ENCODE measurements around the gene KDSR.

Gene KDSR

DNA sequence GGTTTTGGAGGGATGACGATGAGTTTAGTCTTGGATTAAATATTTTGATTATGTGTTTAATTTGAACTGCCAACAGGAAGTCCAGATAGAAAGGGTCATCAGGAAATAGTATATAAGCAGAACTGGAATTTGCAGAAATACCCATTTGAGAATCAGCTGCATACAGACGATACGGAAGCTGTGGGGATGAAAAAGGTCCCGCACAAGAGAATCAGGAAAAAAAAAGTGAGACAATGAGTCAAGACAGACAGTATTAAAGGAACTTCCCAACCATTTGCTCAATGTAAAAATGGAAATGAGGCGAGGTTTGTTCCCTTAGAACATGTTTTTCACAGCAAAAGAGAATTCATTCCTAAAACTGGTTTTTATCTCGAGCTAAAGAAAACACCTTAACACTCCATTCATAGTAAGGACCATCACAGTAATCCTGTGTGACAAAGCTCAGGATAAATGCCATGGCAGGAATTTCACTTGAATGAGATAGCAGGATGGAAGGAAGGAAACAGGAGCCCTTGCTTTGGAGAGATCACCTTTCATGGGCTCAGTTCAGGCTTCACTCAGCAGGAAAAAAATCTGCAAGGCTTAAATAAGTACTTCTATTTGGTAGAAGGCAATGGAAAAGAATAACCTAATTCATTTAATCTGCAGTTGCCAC is 76.7 kb downstream of the KDSR start:
- 86% methylated on average over 6 of the region's 6 CpGs for WGBS
- no peaks in the 10 kb centered on the region for H3K9me3 ChIP-seq (ENCODE audit: insufficient read depth, low read depth, low read length)
- H3K36me3 ChIP-seq (ENCODE audit: insufficient read depth, low read length), result no peaks in the 10 kb centered on the region

GRCh38 chr18:63288311-63288710 is 78.7 kb downstream of the KDSR start:
- Histone ChIP-seq H3K36me3 (ENCODE audit: insufficient read depth, low read length) (no peaks in the 10 kb centered on the region), H3K4me1 (ENCODE audit: insufficient read depth, low read length) (0 out of 2 replicates have a peak, but pooled peaks cover 3% of the 10 kb centered on the region), H3K9ac (ENCODE audit: low read depth, low read length) (no peak overlapping the region), H3K4me3 (ENCODE audit: low read length) (no peak overlapping the region), H3K27ac (ENCODE audit: low read depth, low read length) (no peak overlapping the region), H3K27me3 (ENCODE audit: insufficient read depth, low read length) (no peaks in the 10 kb centered on the region), H3K9me3 (ENCODE audit: insufficient read depth, low read depth, low read length) (no peaks in the 10 kb centered on the region)
- 87% methylated on average over 2 of the region's 2 CpGs for WGBS

More for the DNA sequence above, 76.7 kb downstream of the KDSR start:
- Histone ChIP-seq H3K27ac (ENCODE audit: low read depth, low read length) (no peak overlapping the region), H3K27me3 (ENCODE audit: insufficient read depth, low read length) (no peaks in the 10 kb centered on the region), H3K9ac (ENCODE audit: low read depth, low read length) (no peak overlapping the region), H3K4me1 (ENCODE audit: insufficient read depth, low read length) (0 out of 2 replicates have a peak, but pooled peaks cover 3% of the 10 kb centered on the region), H3K4me3 (ENCODE audit: low read length) (no peak overlapping the region)

GRCh38 chr18:63287691-63288220 is 79.2 kb downstream of the KDSR start:
- Histone ChIP-seq H3K27me3 (ENCODE audit: insufficient read depth, low read length) (no peaks in the 10 kb centered on the region), H3K4me3 (ENCODE audit: low read length) (no peak overlapping the region), H3K9me3 (ENCODE audit: insufficient read depth, low read depth, low read length) (no peaks in the 10 kb centered on the region), H3K9ac (ENCODE audit: low read depth, low read length) (no peak overlapping the region), H3K4me1 (ENCODE audit: insufficient read depth, low read length) (0 out of 2 replicates have a peak, but pooled peaks cover 3% of the 10 kb centered on the region), H3K36me3 (ENCODE audit: insufficient read depth, low read length) (no peaks in the 10 kb centered on the region), H3K27ac (ENCODE audit: low read depth, low read length) (no peak overlapping the region)
- 92% methylated on average over 1 of the region's 1 CpG for WGBS

- Histone ChIP-seq H3K27me3 (ENCODE audit: insufficient read depth, low read length) (no peaks in the 10 kb centered on the region), H3K4me3 (ENCODE audit: low read length) (no peak overlapping the region), H3K27ac (ENCODE audit: low read depth, low read length) (no peak overlapping the region), H3K9me3 (ENCODE audit: insufficient read depth, low read depth, low read length) (no peaks in the 10 kb centered on the region), H3K4me1 (ENCODE audit: insufficient read depth, low read length) (0 out of 2 replicates have a peak, but pooled peaks cover 3% of the 10 kb centered on the region), H3K36me3 (ENCODE audit: insufficient read depth, low read length) (no peaks in the 10 kb centered on the region), H3K9ac (ENCODE audit: low read depth, low read length) (no peak overlapping the region)
- WGBS, result 94% methylated on average over 4 of the region's 4 CpGs
These were observed 80.1 kb downstream of the KDSR start for GRCh38 chr18:63286926-63287325.

GRCh38 chr18:63284827-63285733 is 81.9 kb downstream of the KDSR start:
- no peaks in the 10 kb centered on the region for H3K4me1 ChIP-seq (ENCODE audit: insufficient read depth, low read length)
- no peak overlapping the region for H3K9ac ChIP-seq (ENCODE audit: low read depth, low read length)
- H3K4me3 ChIP-seq (ENCODE audit: low read length), result no peak overlapping the region
- 85% methylated on average over 14 of the region's 14 CpGs for WGBS
- H3K27me3 ChIP-seq (ENCODE audit: insufficient read depth, low read length), result no peaks in the 10 kb centered on the region
- no peaks in the 10 kb centered on the region for H3K9me3 ChIP-seq (ENCODE audit: insufficient read depth, low read depth, low read length)
- no peak overlapping the region for H3K27ac ChIP-seq (ENCODE audit: low read depth, low read length)
- H3K36me3 ChIP-seq (ENCODE audit: insufficient read depth, low read length), result no peaks in the 10 kb centered on the region

DNA sequence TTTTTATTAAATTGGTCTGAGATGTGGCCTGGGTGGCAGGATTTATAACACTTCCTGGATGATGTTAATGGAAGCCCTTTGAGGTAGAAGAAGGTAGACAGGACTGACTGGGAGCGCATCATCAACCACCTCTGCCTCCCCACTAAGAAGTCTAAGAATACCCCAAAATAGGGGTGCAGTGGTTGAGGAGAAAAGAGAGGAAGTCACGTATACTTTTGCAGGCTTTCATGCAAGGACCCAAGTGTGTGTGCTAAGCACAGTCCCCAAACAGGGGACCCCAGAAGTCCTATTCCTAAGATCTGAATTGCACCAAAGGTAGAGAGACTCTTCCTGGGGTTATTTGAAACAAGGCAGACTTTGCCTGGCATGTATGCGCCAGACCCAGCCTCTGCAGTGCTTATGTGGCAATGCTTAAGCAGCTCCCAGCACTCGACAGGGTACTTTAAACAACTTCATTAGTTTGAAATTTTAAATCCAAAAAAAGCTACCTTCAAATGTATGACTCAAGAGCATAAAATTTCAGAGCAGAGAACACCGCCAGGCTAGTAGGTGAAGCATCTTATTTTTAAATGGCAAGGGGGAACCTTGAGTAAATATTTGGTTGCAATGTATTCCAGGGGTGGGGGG is 82.7 kb downstream of the KDSR start:
- 91% methylated on average over 4 of the region's 5 CpGs for WGBS
- H3K27ac ChIP-seq (ENCODE audit: low read depth, low read length), result no peak overlapping the region
- H3K4me3 ChIP-seq (ENCODE audit: low read length), result no peak overlapping the region
- no peaks in the 10 kb centered on the region for H3K36me3 ChIP-seq (ENCODE audit: insufficient read depth, low read length)
- H3K4me1 ChIP-seq (ENCODE audit: insufficient read depth, low read length), result no peaks in the 10 kb centered on the region
- H3K9me3 ChIP-seq (ENCODE audit: insufficient read depth, low read depth, low read length), result no peaks in the 10 kb centered on the region
- no peak overlapping the region for H3K9ac ChIP-seq (ENCODE audit: low read depth, low read length)
- no peaks in the 10 kb centered on the region for H3K27me3 ChIP-seq (ENCODE audit: insufficient read depth, low read length)

DNA sequence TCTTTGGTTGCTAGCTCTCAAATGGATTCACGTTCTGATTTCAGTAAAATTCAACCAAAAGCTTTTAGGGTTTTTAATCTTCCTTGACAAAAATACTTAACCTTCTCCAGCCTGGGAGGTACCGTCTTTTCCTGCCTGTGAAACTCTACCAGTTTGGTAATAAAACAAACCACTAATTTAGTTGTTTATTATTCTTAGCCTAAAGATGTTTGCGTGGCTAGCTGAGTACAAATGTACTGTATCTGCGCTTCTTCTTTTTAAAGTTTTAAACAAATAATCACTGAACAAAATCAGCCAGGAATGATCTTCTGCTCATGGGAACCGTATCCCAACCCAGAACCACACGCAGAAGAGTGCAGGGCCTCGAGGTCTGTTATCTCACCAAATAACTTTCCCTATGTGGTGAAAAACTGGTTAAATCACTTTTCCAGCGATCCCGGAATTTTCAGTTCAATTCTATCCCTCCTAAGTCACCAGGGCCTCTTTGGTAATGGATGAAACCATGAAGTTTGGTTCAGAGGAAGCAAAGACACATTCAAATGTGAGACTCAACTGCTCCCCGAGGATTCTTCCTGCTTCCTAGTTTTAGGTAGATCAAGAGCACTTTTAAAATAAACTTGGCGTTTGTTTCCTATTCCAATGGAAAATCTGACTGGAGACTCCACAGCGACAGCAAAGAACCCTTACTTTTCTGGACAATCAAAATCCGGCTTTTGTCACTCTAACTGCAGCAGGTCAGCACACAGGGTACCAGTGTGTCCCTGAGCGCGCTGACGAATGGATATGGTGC is 83.5 kb downstream of the KDSR start:
- Histone ChIP-seq H3K9me3 (ENCODE audit: insufficient read depth, low read depth, low read length) (no peaks in the 10 kb centered on the region), H3K36me3 (ENCODE audit: insufficient read depth, low read length) (no peaks in the 10 kb centered on the region), H3K4me1 (ENCODE audit: insufficient read depth, low read length) (no peaks in the 10 kb centered on the region), H3K4me3 (ENCODE audit: low read length) (no peak overlapping the region), H3K27me3 (ENCODE audit: insufficient read depth, low read length) (no peaks in the 10 kb centered on the region), H3K27ac (ENCODE audit: low read depth, low read length) (no peak overlapping the region), H3K9ac (ENCODE audit: low read depth, low read length) (no peak overlapping the region)
- 96% methylated on average over 16 of the region's 16 CpGs for WGBS

DNA sequence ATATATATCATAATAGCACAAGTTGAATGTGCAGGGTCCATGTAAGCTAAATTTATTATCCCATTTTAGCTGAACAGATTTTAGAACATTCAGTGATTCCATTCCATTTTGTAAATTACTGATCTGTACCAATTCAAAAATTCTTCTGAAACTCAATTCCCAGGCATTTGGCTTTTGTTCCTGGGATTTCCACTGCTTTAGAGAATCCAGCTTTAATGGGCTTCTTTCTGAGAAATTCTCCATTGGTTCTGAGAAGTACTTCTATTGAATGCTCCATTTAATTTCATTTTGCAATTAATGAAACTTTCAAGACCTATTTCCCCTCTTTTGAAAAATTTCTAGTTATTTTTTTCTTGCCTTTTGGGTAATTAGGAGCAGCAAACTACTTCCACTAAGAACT is 84.2 kb downstream of the KDSR start:
- H3K36me3 ChIP-seq (ENCODE audit: insufficient read depth, low read length), result no peaks in the 10 kb centered on the region

More for the DNA sequence above, 84.2 kb downstream of the KDSR start:
- Histone ChIP-seq H3K9ac (ENCODE audit: low read depth, low read length) (no peak overlapping the region), H3K27ac (ENCODE audit: low read depth, low read length) (no peak overlapping the region), H3K4me1 (ENCODE audit: insufficient read depth, low read length) (no peaks in the 10 kb centered on the region), H3K9me3 (ENCODE audit: insufficient read depth, low read depth, low read length) (no peaks in the 10 kb centered on the region), H3K4me3 (ENCODE audit: low read length) (no peak overlapping the region), H3K27me3 (ENCODE audit: insufficient read depth, low read length) (no peaks in the 10 kb centered on the region)
